H1 (cell line): Measurements from ENCODE around the gene UBE2G2. TPM values are rescaled to one million over a fixed set of nuclear protein-coding genes. Genes with fewer than 3 reads are reported as not detected.

Experiments
- CTCF ChIA-PET: fragments of 300-600 bp; sonication (Branson Sonifier 250); formaldehyde crosslinking; loops from one replicate; lab custom pipeline; 2021; ENCODE audit not compliant: partially characterized antibody; lab: Charles Lee
- POLR2A ChIA-PET: fragments of 300-600 bp; sonication (Branson Sonifier 250); formaldehyde crosslinking; loops from one replicate; lab custom pipeline; 2021; ENCODE audit warnings: inconsistent platforms; ENCODE audit not compliant: partially characterized antibody; lab: Charles Lee
- DNase-seq, 2 experiments: peaks; one replicate each; pipeline versions ENCODE4 v3.0.0 to v3.0.0-alpha.2; 2010 to 2022; ENCODE audit warnings: low spot score in 2 of 2, low read depth in 1 of 2, mixed read lengths in 1 of 2
- FAIRE-seq: peaks from 2 replicates; lab custom pipeline; 2011; peaks lifted over from hg19 to GRCh38; lab: Jason Lieb, UNC
- H2AFZ ChIP-seq: 2 replicates; pipeline ENCODE4 v1.8.1; 2012; ENCODE audit warnings: low read length, inconsistent platforms
- H2AK5ac ChIP-seq: 2 replicates; pipeline ENCODE4 v1.6.1; 2013; ENCODE audit warnings: low read depth, low read length
- H2BK120ac ChIP-seq: replicated peaks from 2 replicates; pipeline ENCODE3; 2013; ENCODE audit warnings: low read depth, low read length, inconsistent platforms
- H2BK12ac ChIP-seq: 2 replicates; pipeline ENCODE4 v1.6.1; 2013; ENCODE audit warnings: low read depth, low read length
- H2BK15ac ChIP-seq: 2 replicates; pipeline ENCODE4 v1.6.1; 2013; ENCODE audit warnings: low read length
- H2BK20ac ChIP-seq: 2 replicates; pipeline ENCODE4 v1.6.1; 2013; ENCODE audit warnings: low read length
- H2BK5ac ChIP-seq: 2 replicates; pipeline ENCODE4 v1.6.1; 2013; ENCODE audit warnings: low read depth, low read length
- H3K14ac ChIP-seq: 2 replicates; pipeline ENCODE4 v1.6.1; 2013; ENCODE audit warnings: inconsistent platforms; ENCODE audit not compliant: insufficient read length
- H3K18ac ChIP-seq: 2 replicates; pipeline ENCODE4 v1.6.1; 2013; ENCODE audit warnings: low read length; ENCODE audit errors: extremely low read depth
- H3K23ac ChIP-seq: 2 replicates; pipeline ENCODE4 v1.6.1; 2013; ENCODE audit warnings: inconsistent platforms; ENCODE audit not compliant: insufficient read length
- H3K23me2 ChIP-seq: 2 replicates; pipeline ENCODE4 v1.6.1; 2013; ENCODE audit warnings: low read depth, low read length
- H3K27ac ChIP-seq: 2 replicates; pipeline ENCODE4 v1.6.1; 2011; ENCODE audit warnings: low read depth, low read length, inconsistent platforms
- H3K27me3 ChIP-seq, 4 experiments: replicated peaks in 1 of 4; 1 replicate in 1 of 4; 2 replicates in 3 of 4; pipeline versions ENCODE4 v1.6.1 to v1.8.1; 2011 to 2013; ENCODE audit warnings: low read length in 3 of 4, mild to moderate bottlenecking in 3 of 4, inconsistent platforms in 2 of 4, mixed read lengths in 2 of 4, moderate library complexity in 1 of 4; ENCODE audit not compliant: control insufficient read depth in 3 of 4, insufficient read depth in 3 of 4; ENCODE audit errors: extremely low read depth in 1 of 4
- H3K36me3 ChIP-seq, 4 experiments: 2 replicates each; pipeline versions ENCODE4 v1.6.1 to v1.8.1; 2011 to 2013; ENCODE audit warnings: mild to moderate bottlenecking in 4 of 4, low read length in 3 of 4, moderate library complexity in 2 of 4, control low read depth in 1 of 4, inconsistent platforms in 1 of 4; ENCODE audit not compliant: insufficient read depth in 4 of 4, control insufficient read depth in 2 of 4
- H3K4ac ChIP-seq: replicated peaks from 2 replicates; pipeline ENCODE3; 2013; ENCODE audit warnings: low read length, low read depth, mixed read lengths, inconsistent platforms; ENCODE audit not compliant: insufficient read length
- H3K4me1 ChIP-seq, 4 experiments: replicated peaks in 1 of 4; 1 replicate in 1 of 4; 2 replicates in 3 of 4; pipeline versions ENCODE4 v1.6.1 to v1.8.1; 2011 to 2013; ENCODE audit warnings: low read length in 3 of 4, inconsistent platforms in 2 of 4, mixed read lengths in 1 of 4; ENCODE audit not compliant: insufficient read depth in 4 of 4, control insufficient read depth in 3 of 4
- H3K4me2 ChIP-seq, 2 experiments: 2 replicates each; pipeline versions ENCODE4 v1.6.1 to v1.8.1; 2011 to 2013; ENCODE audit warnings: low read depth in 2 of 2, low read length in 2 of 2, control low read depth in 1 of 2, inconsistent platforms in 1 of 2, mild to moderate bottlenecking in 1 of 2; ENCODE audit not compliant: insufficient read depth in 1 of 2
- H3K4me3 ChIP-seq, 4 experiments: fragments of 200-600, 300-600 bp in 1 of 4; sonication (generic), shearing (Covaris generic), sonication (Bioruptor Twin) in 1 of 4; 2 replicates each; pipeline versions ENCODE4 v1.5.1 to v1.8.1; 2011 to 2016; ENCODE audit warnings: low read length in 4 of 4, low read depth in 3 of 4, control low read depth in 2 of 4, inconsistent platforms in 2 of 4, mild to moderate bottlenecking in 2 of 4, mixed read lengths in 1 of 4, moderate library complexity in 1 of 4; ENCODE audit not compliant: insufficient read depth in 2 of 4; ENCODE audit errors: extremely low read depth in 1 of 4
- H3K56ac ChIP-seq: replicated peaks from 2 replicates; pipeline ENCODE3; 2013; ENCODE audit warnings: low read depth, mild to moderate bottlenecking, mixed read lengths, low read length, inconsistent platforms; ENCODE audit not compliant: insufficient read length
- H3K79me1 ChIP-seq: 2 replicates; pipeline ENCODE4 v1.6.1; 2013; ENCODE audit warnings: low read depth, low read length, control low read depth
- H3K79me2 ChIP-seq, 2 experiments: 2 replicates each; pipeline versions ENCODE4 v1.6.1 to v1.8.1; 2012 to 2013; ENCODE audit warnings: low read length in 2 of 2, mild to moderate bottlenecking in 2 of 2, inconsistent platforms in 1 of 2; ENCODE audit not compliant: insufficient read depth in 2 of 2, control insufficient read depth in 1 of 2
- H3K9ac ChIP-seq, 4 experiments: replicated peaks in 1 of 4; 1 replicate in 1 of 4; 2 replicates in 3 of 4; pipeline versions ENCODE4 v1.6.1 to v1.8.1; 2011 to 2013; ENCODE audit warnings: low read depth in 3 of 4, low read length in 3 of 4, control low read depth in 2 of 4, mild to moderate bottlenecking in 2 of 4, moderate library complexity in 2 of 4, inconsistent platforms in 1 of 4; ENCODE audit errors: extremely low read depth in 1 of 4
- H3K9me3 ChIP-seq, 2 experiments: 2 replicates each; pipeline versions ENCODE4 v1.6.1 to v1.8.1; 2012 to 2013; ENCODE audit warnings: mild to moderate bottlenecking in 2 of 2, moderate library complexity in 2 of 2, control low read depth in 1 of 2, inconsistent platforms in 1 of 2, low read depth in 1 of 2, low read length in 1 of 2, mixed read lengths in 1 of 2; ENCODE audit not compliant: insufficient read depth in 2 of 2
- H4K20me1 ChIP-seq, 2 experiments: replicated peaks in 1 of 2; 2 replicates each; pipeline versions ENCODE3 to v1.8.1; 2011 to 2013; ENCODE audit warnings: inconsistent platforms in 2 of 2, low read length in 2 of 2, mild to moderate bottlenecking in 1 of 2; ENCODE audit not compliant: insufficient read depth in 2 of 2, control insufficient read depth in 1 of 2
- H4K5ac ChIP-seq: 2 replicates; pipeline ENCODE4 v1.6.1; 2013; ENCODE audit warnings: low read length, low read depth, mixed read lengths, inconsistent platforms; ENCODE audit not compliant: insufficient read length
- H4K8ac ChIP-seq: 2 replicates; pipeline ENCODE4 v1.8.0; 2013; ENCODE audit warnings: mild to moderate bottlenecking, moderate library complexity, low read length, inconsistent platforms; ENCODE audit not compliant: insufficient read depth; ENCODE audit errors: extremely low read depth
- H4K91ac ChIP-seq: replicated peaks from 2 replicates; pipeline ENCODE3; 2013; ENCODE audit warnings: low read length, mixed read lengths, inconsistent platforms; ENCODE audit not compliant: insufficient read length
- ASH2L ChIP-seq: fragments of 200-600, 300-600 bp; sonication (generic); IDR thresholded peaks from one replicate; pipeline ENCODE4 v1.7.1; 2017; ENCODE audit warnings: low read length
- ATF3 ChIP-seq: IDR thresholded peaks from 2 replicates; pipeline ENCODE4 v1.6.1; 2011; ENCODE audit warnings: low read depth, mild to moderate bottlenecking, low read length; ENCODE audit not compliant: insufficient read depth
- BACH1 ChIP-seq: IDR thresholded peaks from 2 replicates; pipeline ENCODE4 v1.6.1; 2012; ENCODE audit warnings: low read length, improper control_type of control experiment
- EP300 ChIP-seq, 2 experiments: IDR thresholded peaks; 1 replicate in 1 of 2; 2 replicates in 1 of 2; pipeline ENCODE4 v1.6.1; 2011 to 2012; ENCODE audit warnings: low read depth in 2 of 2, low read length in 2 of 2, mild to moderate bottlenecking in 2 of 2, borderline replicate concordance in 1 of 2, inconsistent platforms in 1 of 2, moderate library complexity in 1 of 2
- GTF2F1 ChIP-seq: IDR thresholded peaks from 2 replicates; pipeline ENCODE4 v1.6.1; 2012; ENCODE audit warnings: low read depth, low read length, improper control_type of control experiment, borderline replicate concordance
- MAFK ChIP-seq: IDR thresholded peaks from 2 replicates; pipeline ENCODE4 v1.6.1; 2012; ENCODE audit warnings: low read depth, mild to moderate bottlenecking, improper control_type of control experiment, low read length
- POU5F1 ChIP-seq: IDR thresholded peaks from 2 replicates; pipeline ENCODE4 v1.6.1; 2011; ENCODE audit warnings: low read depth, mild to moderate bottlenecking, low read length, moderate library complexity
- RNF2 ChIP-seq: fragments of 200-900, 300-1000 bp; sonication (generic); IDR thresholded peaks from 2 replicates; pipeline ENCODE4 v1.7.1; 2016; ENCODE audit warnings: borderline replicate concordance, low read depth, mild to moderate bottlenecking, antibody characterized with exemption, low read length; ENCODE audit not compliant: poor library complexity, severe bottlenecking; ENCODE audit errors: missing control alignments
- SP4 ChIP-seq: IDR thresholded peaks from 2 replicates; pipeline ENCODE4 v1.6.1; 2012; ENCODE audit warnings: low read length, inconsistent platforms
- SRF ChIP-seq: IDR thresholded peaks from 2 replicates; pipeline ENCODE4 v1.6.1; 2011; ENCODE audit warnings: mild to moderate bottlenecking, low read depth, low read length, moderate library complexity
- TAF1 ChIP-seq: IDR thresholded peaks from 2 replicates; pipeline ENCODE4 v1.6.1; 2011; ENCODE audit warnings: mild to moderate bottlenecking, low read depth, low read length
- TBP ChIP-seq: IDR thresholded peaks from 2 replicates; pipeline ENCODE4 v1.6.1; 2011; ENCODE audit warnings: low read depth, low read length, improper control_type of control experiment
- TEAD4 ChIP-seq: IDR thresholded peaks from 2 replicates; pipeline ENCODE4 v1.6.1; 2012; ENCODE audit warnings: low read depth, low read length, inconsistent platforms, mixed read lengths
- WGBS, 2 experiments: shearing (Covaris generic) in 1 of 2; methylation state at CpG; one replicate each; pipeline versions ENCODE4 v1.1.6 to v1.1.7; 2013 to 2015; ENCODE audit warnings: low lambda C conversion rate in 2 of 2, mixed read lengths in 2 of 2, inconsistent platforms in 1 of 2, low coverage in 1 of 2, missing lambda C conversion rate in 1 of 2; ENCODE audit not compliant: insufficient replicate concordance in 2 of 2, insufficient coverage in 1 of 2, insufficient read length in 1 of 2; ENCODE audit errors: extremely low coverage in 1 of 2, missing lambda C conversion rate in 1 of 2; 5-methylcytosine and 5-hydroxymethylcytosine counted together
- polyA plus RNA-seq, 7 experiments: library from polyadenylated mRNA; depleted of rRNA in 3 of 7; stranded (reverse) in 5 of 7; unstranded in 2 of 7; fragments of >200 nt in 5 of 7; fragments of 200-250 nt in 2 of 7; gene quantifications; 1 replicate in 5 of 7; 2 replicates in 1 of 7; 4 replicates in 1 of 7; pipeline versions ENCODE4 v1.2.1 to v1.2.3, GENCODE V29; 2011 to 2013; ENCODE audit warnings: missing spikeins in 2 of 7, mixed read lengths in 2 of 7
- total RNA-seq: library from RNA; stranded (reverse); fragmentation: NEBNext Ultra II Directional; extraction: Animal tissue kit (Norgen Biotek cat#: 25700); gene quantifications from 2 replicates; pipeline ENCODE4 v1.2.1, GENCODE V29; 2021

Gene UBE2G2
- total and polyA plus RNA-seq, 2 of the 8 experiments (the other 6 are each of a cell fraction or from before 2014, with no cell fraction given), result 96.3 to 101 TPM

- Histone ChIP-seq H3K4me1 (no peaks in the 10 kb centered on the region), H2BK5ac (no peak overlapping the region), H2AK5ac (no peak overlapping the region), H4K20me1 (no peaks in the 10 kb centered on the region), H4K8ac (no peak overlapping the region), H2BK20ac (no peak overlapping the region), H3K79me1 (no peaks in the 10 kb centered on the region), H3K79me2 (no peaks in the 10 kb centered on the region), H3K4ac (no peak overlapping the region), H3K4me2 (no peak overlapping the region), H3K9me3 (peaks cover 20 to 39% of the 10 kb centered on the region in 2 experiments), H3K18ac (no peak overlapping the region), H2BK12ac (no peak overlapping the region), H3K23me2 (no peaks in the 10 kb centered on the region), H4K5ac (no peak overlapping the region), H3K56ac (no peak overlapping the region), H2BK120ac (no peak overlapping the region), H2AFZ (no peak overlapping the region), H2BK15ac (no peak overlapping the region), H3K14ac (no peak overlapping the region), H3K27me3 (no peaks in the 10 kb centered on the region; a peak in 1 of 7 replicates), H3K9ac (no peak overlapping the region), H3K27ac (no peak overlapping the region), H3K4me3 (no peak overlapping the region), H3K36me3 (no peaks in the 10 kb centered on the region), H3K23ac (no peak overlapping the region), H4K91ac (no peak overlapping the region)
- no peak for DNase-seq
- 92% methylated on average over 4 of the region's 4 CpGs; no CpG with 5 or more reads in 1 of the 2 experiments for WGBS, 2 experiments
- FAIRE-seq, result no peak
- CTCF ChIA-PET, result interaction anchor here (1.6 kb wide), 1 partner anchor 12 kb away, joined by 3 read pairs; no protein-coding TSS in a partner anchor
- POLR2A ChIA-PET, result interaction anchor here (1.5 kb wide), 1 partner anchor 9 kb away, joined by 8 read pairs; no protein-coding TSS in a partner anchor
- TF ChIP-seq RNF2 (no peak), SP4 (no peak), TEAD4 (no peak), TBP (no peak), POU5F1 (no peak), GTF2F1 (no peak), ASH2L (no peak), ATF3 (no peak), TAF1 (no peak), EP300 (IDR thresholded peaks at IDR 0.05; ENCODE audit: borderline replicate concordance in 1 of 2, low read depth in 2 of 2, low read length in 2 of 2) (no peak), BACH1 (no peak), SRF (no peak), MAFK (no peak)
These were observed 26.9 kb upstream of the UBE2G2 start for GRCh38 chr21:44828362-44829056.
